Hematopoietic multipotent progenitor cell treated with erythropoietin and hydrocortisone succinate and interleukin-3 and kit ligand, for 17 days (in vitro differentiated cells): ENCODE measurements around the gene GNPAT.
"Not testable (repeated sequence)": the region's sequence is repeated elsewhere in the genome, so short reads cannot be mapped to it uniquely, and the experiment has no call there.

Experiments used
- DNase-seq: peaks from one replicate; pipeline ENCODE4 v3.0.0-alpha.2; 2015; ENCODE audit warnings: low spot score

Gene GNPAT

GRCh38 chr1:231240883-231241735 is at the start of gene GNPAT:
Gene GNPAT (plus strand): TSS chr1:231241212. CDS start chr1:231241379, 167 bp downstream.
- DNase-seq, result peak; percentile 92

- no peak for DNase-seq
Observed at GRCh38 chr1:231192620-231193163, 48.3 kb upstream of the GNPAT start.

- DNase-seq, result no peak
Observed at GRCh38 chr1:231193710-231194340, 47.2 kb upstream of the GNPAT start.

- DNase-seq, result no peak
Observed at GRCh38 chr1:231194476-231194842, 46.6 kb upstream of the GNPAT start.

- no peak for DNase-seq
Observed at GRCh38 chr1:231194843-231195516, 46.0 kb upstream of the GNPAT start.

- no peak for DNase-seq
Observed at GRCh38 chr1:231196307-231196706, 44.7 kb upstream of the GNPAT start.

GRCh38 chr1:231196728-231197127 is 44.3 kb upstream of the GNPAT start:
- DNase-seq, result no peak

- DNase-seq, result no peak
Observed at GRCh38 chr1:231199868-231200267, 41.1 kb upstream of the GNPAT start.

GRCh38 chr1:231200388-231201031 is 40.5 kb upstream of the GNPAT start:
- DNase-seq, result no peak

GRCh38 chr1:231201375-231201978 is 39.5 kb upstream of the GNPAT start:
- no peak for DNase-seq

- no peak for DNase-seq
Observed at GRCh38 chr1:231201979-231202633, 38.9 kb upstream of the GNPAT start.

- no peak for DNase-seq
Observed at GRCh38 chr1:231203259-231204057, 37.6 kb upstream of the GNPAT start.

GRCh38 chr1:231206856-231207255 is 34.2 kb upstream of the GNPAT start:
- DNase-seq, result no peak

- no peak for DNase-seq
Observed at GRCh38 chr1:231207437-231207836, 33.6 kb upstream of the GNPAT start.

- no peak for DNase-seq
Observed at GRCh38 chr1:231208980-231209379, 32.0 kb upstream of the GNPAT start.

- DNase-seq, result no peak
Observed at GRCh38 chr1:231209531-231209930, 31.5 kb upstream of the GNPAT start.

GRCh38 chr1:231210126-231210525 is 30.9 kb upstream of the GNPAT start:
- DNase-seq, result no peak

GRCh38 chr1:231211005-231211857 is 29.8 kb upstream of the GNPAT start:
- DNase-seq, result peak; percentile 86

- DNase-seq, result not testable (repeated sequence)
Observed at GRCh38 chr1:231212301-231212700, 28.7 kb upstream of the GNPAT start.
